PC-3 (cell line): ENCODE measurements around the gene CTSG.
"Not testable (repeated sequence)": the region's sequence is repeated elsewhere in the genome, so short reads cannot be mapped to it uniquely, and the experiment has no call there.

Experiments used
- EZH2 ChIP-seq: fragments of 300-600 bp; sonication (generic); IDR thresholded peaks from one replicate; pipeline ENCODE4 v1.6.1; 2017; ENCODE audit warnings: antibody characterized with exemption, mild to moderate bottlenecking, low read length; ENCODE audit not compliant: unreplicated experiment
- EZH2phosphoT487 ChIP-seq: fragments of 300-600 bp; sonication (generic); IDR thresholded peaks from 2 replicates; pipeline ENCODE4 v1.6.1; 2018; ENCODE audit warnings: mild to moderate bottlenecking, antibody characterized with exemption, low read length, borderline replicate concordance
- TF ChIP-seq, protein P1 (sequence below): fragments of 300-600 bp; sonication (generic); conservative IDR thresholded peaks from 2 replicates; pipeline ENCODE4 v1.5.1; 2017; ENCODE audit warnings: antibody characterized with exemption, low read depth, mild to moderate bottlenecking, low read length

DNA sequence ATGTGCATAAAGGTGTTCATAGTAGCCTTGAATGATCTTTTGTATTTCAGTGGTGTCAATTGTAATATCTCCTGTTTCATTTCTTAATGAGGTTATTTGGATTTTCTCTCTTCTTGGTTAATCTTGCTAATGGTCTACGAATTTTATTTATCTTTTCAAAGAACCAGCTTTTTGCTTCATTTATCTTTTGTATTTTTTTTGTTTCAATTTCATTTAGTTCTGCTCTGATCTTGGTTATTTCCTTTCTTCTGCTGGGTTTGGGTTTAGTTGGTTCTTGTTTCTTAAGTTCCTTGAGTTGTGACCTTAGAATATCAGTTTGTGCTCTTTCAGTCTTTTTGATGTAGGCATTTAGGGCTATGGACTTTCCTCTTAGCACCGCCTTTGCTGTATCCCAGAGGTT lies 15.0 kb upstream of the CTSG start:
- TF ChIP-seq, protein P1, sequence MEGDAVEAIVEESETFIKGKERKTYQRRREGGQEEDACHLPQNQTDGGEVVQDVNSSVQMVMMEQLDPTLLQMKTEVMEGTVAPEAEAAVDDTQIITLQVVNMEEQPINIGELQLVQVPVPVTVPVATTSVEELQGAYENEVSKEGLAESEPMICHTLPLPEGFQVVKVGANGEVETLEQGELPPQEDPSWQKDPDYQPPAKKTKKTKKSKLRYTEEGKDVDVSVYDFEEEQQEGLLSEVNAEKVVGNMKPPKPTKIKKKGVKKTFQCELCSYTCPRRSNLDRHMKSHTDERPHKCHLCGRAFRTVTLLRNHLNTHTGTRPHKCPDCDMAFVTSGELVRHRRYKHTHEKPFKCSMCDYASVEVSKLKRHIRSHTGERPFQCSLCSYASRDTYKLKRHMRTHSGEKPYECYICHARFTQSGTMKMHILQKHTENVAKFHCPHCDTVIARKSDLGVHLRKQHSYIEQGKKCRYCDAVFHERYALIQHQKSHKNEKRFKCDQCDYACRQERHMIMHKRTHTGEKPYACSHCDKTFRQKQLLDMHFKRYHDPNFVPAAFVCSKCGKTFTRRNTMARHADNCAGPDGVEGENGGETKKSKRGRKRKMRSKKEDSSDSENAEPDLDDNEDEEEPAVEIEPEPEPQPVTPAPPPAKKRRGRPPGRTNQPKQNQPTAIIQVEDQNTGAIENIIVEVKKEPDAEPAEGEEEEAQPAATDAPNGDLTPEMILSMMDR: not testable (repeated sequence)
- TF ChIP-seq EZH2, EZH2phosphoT487: not testable (repeated sequence)
